Measurements from ENCODE around the gene FOXK1. TPM values are rescaled to one million over a fixed set of nuclear protein-coding genes. Genes with fewer than 3 reads are reported as not detected.

Gene FOXK1
- polyA plus RNA-seq, 1 experiment, result 3.3 TPM

GRCh38 chr7:4725850-4726450 lies 43.9 kb downstream of the FOXK1 start:
- POLR2A ChIA-PET, result interaction anchor here (0.5 kb wide), 1 partner anchor 20 kb away, joined by 4 read pairs; no protein-coding TSS in a partner anchor
- H3K4me3 ChIP-seq (ENCODE audit: low read depth, low read length), result peak overlapping the region; percentile 46
- no peaks in the 10 kb centered on the region for H3K27me3 ChIP-seq (ENCODE audit: control insufficient read depth, insufficient read depth, low read length)
- peaks cover 8% of the 10 kb centered on the region for H3K36me3 ChIP-seq (ENCODE audit: control insufficient read depth, insufficient read depth, low read length)
- no peak for DNase-seq (ENCODE audit: low read depth)
- CTCF ChIA-PET, result interaction anchor here (1.1 to 1.9 kb wide), 2 partner anchors 18 to 33 kb away, joined by 3 to 4 read pairs; no protein-coding TSS in a partner anchor
- TF ChIP-seq CTCF (IDR thresholded peaks at IDR 0.05; ENCODE audit: insufficient read depth, low read depth, low read length), result no peak

- ChIA-PET CTCF (interaction anchor here (1.1 to 1.9 kb wide), 2 partner anchors 18 to 32 kb away, joined by 3 to 4 read pairs; no protein-coding TSS in a partner anchor), POLR2A (no interaction called here)
- no peak for TF ChIP-seq CTCF (IDR thresholded peaks at IDR 0.05; ENCODE audit: insufficient read depth, low read depth, low read length)
- H3K27me3 ChIP-seq (ENCODE audit: control insufficient read depth, insufficient read depth, low read length), result no peaks in the 10 kb centered on the region
- no peak overlapping the region for H3K4me3 ChIP-seq (ENCODE audit: low read depth, low read length)
- DNase-seq (ENCODE audit: low read depth), result no peak
- H3K36me3 ChIP-seq (ENCODE audit: control insufficient read depth, insufficient read depth, low read length), result peaks cover 8% of the 10 kb centered on the region
These were observed 44.5 kb downstream of the FOXK1 start for GRCh38 chr7:4726566-4726965.

- ChIA-PET POLR2A (no interaction called here), CTCF (interaction anchor here (1.2 kb wide), 1 partner anchor 14 kb away, joined by 3 read pairs; no protein-coding TSS in a partner anchor)
- Histone ChIP-seq H3K27me3 (ENCODE audit: control insufficient read depth, insufficient read depth, low read length) (no peaks in the 10 kb centered on the region), H3K4me3 (ENCODE audit: low read depth, low read length) (no peak overlapping the region), H3K36me3 (ENCODE audit: control insufficient read depth, insufficient read depth, low read length) (peaks cover 4% of the 10 kb centered on the region)
- no peak for TF ChIP-seq CTCF (IDR thresholded peaks at IDR 0.05; ENCODE audit: insufficient read depth, low read depth, low read length)
- no peak for DNase-seq (ENCODE audit: low read depth)
These were observed 46.0 kb downstream of the FOXK1 start for GRCh38 chr7:4727914-4728705.

- CTCF ChIA-PET, result interaction anchor here (0.9 to 1.2 kb wide), 2 partner anchors 9 to 12 kb away, joined by 3 read pairs; no protein-coding TSS in a partner anchor
- Histone ChIP-seq H3K4me3 (ENCODE audit: low read depth, low read length) (no peak overlapping the region), H3K36me3 (ENCODE audit: control insufficient read depth, insufficient read depth, low read length) (peaks cover 6% of the 10 kb centered on the region), H3K27me3 (ENCODE audit: control insufficient read depth, insufficient read depth, low read length) (no peaks in the 10 kb centered on the region)
- POLR2A ChIA-PET, result no interaction called here
- DNase-seq (ENCODE audit: low read depth), result no peak
- no peak for TF ChIP-seq CTCF (IDR thresholded peaks at IDR 0.05; ENCODE audit: insufficient read depth, low read depth, low read length)
These were observed 47.2 kb downstream of the FOXK1 start for GRCh38 chr7:4729266-4729665.

GRCh38 chr7:4730276-4730675 lies 48.2 kb downstream of the FOXK1 start:
- CTCF ChIA-PET, result no interaction called here
- Histone ChIP-seq H3K4me3 (ENCODE audit: low read depth, low read length) (no peak overlapping the region), H3K27me3 (ENCODE audit: control insufficient read depth, insufficient read depth, low read length) (no peaks in the 10 kb centered on the region), H3K36me3 (ENCODE audit: control insufficient read depth, insufficient read depth, low read length) (peaks cover 6% of the 10 kb centered on the region)
- DNase-seq (ENCODE audit: low read depth), result no peak
- POLR2A ChIA-PET, result no interaction called here
- TF ChIP-seq CTCF (IDR thresholded peaks at IDR 0.05; ENCODE audit: insufficient read depth, low read depth, low read length), result no peak
